PC-3 (cell line): ENCODE data around the gene KIF2B.

Experiments used
- EZH2 ChIP-seq: fragments of 300-600 bp; sonication (generic); IDR thresholded peaks from one replicate; pipeline ENCODE4 v1.6.1; 2017; ENCODE audit warnings: antibody characterized with exemption, mild to moderate bottlenecking, low read length; ENCODE audit not compliant: unreplicated experiment
- EZH2phosphoT487 ChIP-seq: fragments of 300-600 bp; sonication (generic); IDR thresholded peaks from 2 replicates; pipeline ENCODE4 v1.6.1; 2018; ENCODE audit warnings: mild to moderate bottlenecking, antibody characterized with exemption, low read length, borderline replicate concordance
- TF ChIP-seq, protein P1 (sequence below): fragments of 300-600 bp; sonication (generic); conservative IDR thresholded peaks from 2 replicates; pipeline ENCODE4 v1.5.1; 2017; ENCODE audit warnings: antibody characterized with exemption, low read depth, mild to moderate bottlenecking, low read length

GRCh38 chr17:53823341-53824050 is 769 bp downstream of the KIF2B start:
- TF ChIP-seq, protein P1, sequence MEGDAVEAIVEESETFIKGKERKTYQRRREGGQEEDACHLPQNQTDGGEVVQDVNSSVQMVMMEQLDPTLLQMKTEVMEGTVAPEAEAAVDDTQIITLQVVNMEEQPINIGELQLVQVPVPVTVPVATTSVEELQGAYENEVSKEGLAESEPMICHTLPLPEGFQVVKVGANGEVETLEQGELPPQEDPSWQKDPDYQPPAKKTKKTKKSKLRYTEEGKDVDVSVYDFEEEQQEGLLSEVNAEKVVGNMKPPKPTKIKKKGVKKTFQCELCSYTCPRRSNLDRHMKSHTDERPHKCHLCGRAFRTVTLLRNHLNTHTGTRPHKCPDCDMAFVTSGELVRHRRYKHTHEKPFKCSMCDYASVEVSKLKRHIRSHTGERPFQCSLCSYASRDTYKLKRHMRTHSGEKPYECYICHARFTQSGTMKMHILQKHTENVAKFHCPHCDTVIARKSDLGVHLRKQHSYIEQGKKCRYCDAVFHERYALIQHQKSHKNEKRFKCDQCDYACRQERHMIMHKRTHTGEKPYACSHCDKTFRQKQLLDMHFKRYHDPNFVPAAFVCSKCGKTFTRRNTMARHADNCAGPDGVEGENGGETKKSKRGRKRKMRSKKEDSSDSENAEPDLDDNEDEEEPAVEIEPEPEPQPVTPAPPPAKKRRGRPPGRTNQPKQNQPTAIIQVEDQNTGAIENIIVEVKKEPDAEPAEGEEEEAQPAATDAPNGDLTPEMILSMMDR: no peak
- TF ChIP-seq EZH2 (no peak), EZH2phosphoT487 (no peak)
